NCI-H146 treated with DMSO at 0.1 percent for 48 hours (cell line): ENCODE results near the gene C9.
"Not testable (repeated sequence)": the region's sequence is repeated elsewhere in the genome, so short reads cannot be mapped to it uniquely, and the experiment has no call there.

ENCODE experiments used
- DNase-seq: peaks from one replicate; lab custom pipeline; 2025; ENCODE audit not compliant: unreplicated experiment; lab: John Stamatoyannopoulos, UW

C9 gene

DNA sequence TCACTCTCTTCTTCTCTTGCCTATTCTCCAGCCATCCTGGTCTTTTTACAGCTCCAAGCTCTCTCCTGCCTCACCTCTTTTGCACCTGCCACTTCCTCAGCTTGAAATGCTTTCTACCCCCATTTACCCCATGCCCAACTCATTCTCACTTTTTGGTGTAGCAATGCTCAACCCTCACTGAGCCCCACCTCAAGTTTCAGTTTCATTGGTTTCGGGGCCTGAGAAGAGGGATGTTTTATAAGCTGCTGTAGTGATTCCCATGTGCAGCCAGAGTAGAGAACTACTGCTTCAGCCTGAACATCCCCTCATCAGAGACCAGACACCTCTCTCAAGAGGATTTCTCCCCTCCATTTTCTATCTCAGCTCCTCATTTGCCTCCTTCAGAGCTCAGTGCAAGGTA is 99.8 kb downstream of the C9 start:
- no peak for DNase-seq

GRCh38 chr5:39262981-39263380 is 101.3 kb downstream of the C9 start:
- DNase-seq = no peak

- DNase-seq = no peak
These were observed 104.2 kb downstream of the C9 start for GRCh38 chr5:39260095-39260494.

GRCh38 chr5:39257554-39257953 is 106.7 kb downstream of the C9 start:
- DNase-seq = no peak

GRCh38 chr5:39256477-39257235 is 107.6 kb downstream of the C9 start:
- no peak for DNase-seq

GRCh38 chr5:39255406-39255805 is 108.9 kb downstream of the C9 start:
- no peak for DNase-seq

- no peak for DNase-seq
These were observed 109.6 kb downstream of the C9 start for GRCh38 chr5:39254671-39255070.

DNA sequence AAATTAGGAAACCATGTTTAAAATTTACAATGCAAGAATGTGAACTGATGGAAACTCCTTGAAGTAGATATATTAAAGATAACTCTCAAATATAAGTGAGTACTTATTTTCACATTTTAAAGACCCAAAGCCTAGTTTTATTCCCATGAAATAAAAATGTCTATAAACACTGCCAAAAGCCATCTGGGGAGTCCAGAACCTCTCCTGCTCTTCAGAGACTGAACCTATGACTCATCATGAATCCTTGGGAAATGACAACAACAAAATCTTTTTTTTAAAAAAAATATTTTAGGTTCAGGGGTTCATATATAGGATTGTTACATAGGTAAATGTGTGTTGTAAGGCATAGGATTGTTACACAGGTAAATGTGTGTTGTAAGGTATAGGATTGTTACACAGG is 111.1 kb downstream of the C9 start:
- DNase-seq = no peak

GRCh38 chr5:39249564-39250274 is 114.6 kb downstream of the C9 start:
- no peak for DNase-seq

- no peak for DNase-seq
These were observed 115.2 kb downstream of the C9 start for GRCh38 chr5:39249069-39249468.

DNA sequence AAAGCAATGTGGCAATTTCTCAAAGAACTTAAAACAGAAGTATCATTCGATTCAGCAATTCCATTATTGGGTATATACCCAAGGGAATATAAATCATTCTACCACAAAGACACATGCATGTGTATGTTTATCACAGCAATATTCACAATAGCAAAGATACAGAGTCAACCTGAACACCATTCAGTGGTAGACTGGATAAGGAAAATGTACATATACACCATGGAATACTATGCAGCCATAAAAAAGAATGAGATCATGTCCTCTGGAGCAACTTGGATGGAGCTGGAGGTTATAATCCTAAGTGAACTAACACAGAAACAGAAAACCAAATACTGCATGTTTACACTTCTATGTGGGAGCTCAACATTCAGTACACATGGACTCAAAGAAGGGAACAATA is 123.5 kb downstream of the C9 start:
- DNase-seq = no peak

DNA sequence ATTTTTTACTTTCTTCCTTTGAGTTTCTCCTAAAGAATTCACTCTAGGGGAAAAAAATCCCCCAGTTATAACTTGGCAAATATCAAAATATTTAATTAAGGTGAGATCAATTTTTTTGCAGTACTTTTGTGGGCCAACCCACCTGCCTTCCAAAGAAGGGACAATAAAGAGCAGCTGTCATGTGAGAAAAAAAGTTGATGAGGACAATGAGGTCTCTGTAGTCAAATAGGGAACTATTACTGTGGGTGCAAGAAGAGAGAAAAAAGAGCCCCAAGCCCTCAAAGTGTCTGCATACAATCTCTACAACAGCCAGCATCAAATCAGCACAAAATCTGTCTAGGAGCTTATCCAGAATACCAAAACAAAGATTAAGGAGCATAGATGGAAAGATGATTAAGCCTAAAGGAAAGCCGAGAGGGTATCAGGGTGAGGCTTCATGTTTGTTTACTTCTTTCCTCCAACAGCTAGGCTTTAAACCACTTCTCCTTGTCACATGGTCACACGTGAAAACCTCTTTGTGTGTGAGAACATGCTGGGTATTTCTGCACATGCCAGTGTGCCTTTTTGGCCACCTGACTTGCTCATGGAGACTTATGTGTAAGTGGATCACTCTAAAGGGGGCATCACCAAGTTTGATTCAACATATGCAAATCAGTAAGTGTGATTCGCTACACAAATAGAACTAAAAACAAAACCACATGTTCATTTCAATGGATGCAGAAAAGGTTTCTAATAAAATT is 125.8 kb downstream of the C9 start:
- DNase-seq = no peak

DNA sequence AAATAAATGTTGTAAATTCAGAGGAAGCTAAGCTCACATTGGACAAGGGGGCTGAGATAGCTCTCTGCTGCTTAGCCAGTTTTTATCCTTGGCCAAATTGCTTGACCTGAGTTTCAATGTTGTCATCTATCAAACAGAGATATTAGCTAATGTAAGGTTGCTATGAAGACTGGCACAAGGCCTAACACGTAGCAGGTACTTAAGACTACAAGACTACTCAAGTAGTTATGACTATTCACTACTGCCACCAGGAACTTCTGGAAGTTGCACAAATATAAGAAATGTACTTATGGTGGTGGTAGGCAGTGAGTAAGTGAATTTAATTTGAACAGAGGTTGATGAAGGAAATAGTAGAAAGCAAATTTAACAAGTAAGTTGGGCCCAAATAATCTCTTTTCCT is 127.6 kb downstream of the C9 start:
- no peak for DNase-seq

DNA sequence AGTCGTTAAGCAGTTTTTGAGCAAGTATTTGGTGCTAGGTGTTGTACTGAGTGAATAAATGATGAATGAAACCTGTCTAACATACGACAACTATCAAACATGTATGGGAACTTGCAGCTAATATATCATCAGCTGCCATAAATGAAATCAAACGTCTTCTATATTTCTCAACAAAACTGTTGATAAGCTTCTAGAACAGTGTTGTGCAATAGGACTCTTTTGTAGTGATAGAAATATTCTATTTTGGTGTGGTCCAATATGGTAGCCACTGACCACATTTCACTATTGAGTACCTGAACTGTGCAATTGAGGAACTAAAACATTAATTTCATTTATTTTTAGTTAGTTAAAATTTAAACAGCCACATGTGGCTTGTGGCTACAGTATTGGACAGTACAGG is 128.6 kb downstream of the C9 start:
- no peak for DNase-seq

DNA sequence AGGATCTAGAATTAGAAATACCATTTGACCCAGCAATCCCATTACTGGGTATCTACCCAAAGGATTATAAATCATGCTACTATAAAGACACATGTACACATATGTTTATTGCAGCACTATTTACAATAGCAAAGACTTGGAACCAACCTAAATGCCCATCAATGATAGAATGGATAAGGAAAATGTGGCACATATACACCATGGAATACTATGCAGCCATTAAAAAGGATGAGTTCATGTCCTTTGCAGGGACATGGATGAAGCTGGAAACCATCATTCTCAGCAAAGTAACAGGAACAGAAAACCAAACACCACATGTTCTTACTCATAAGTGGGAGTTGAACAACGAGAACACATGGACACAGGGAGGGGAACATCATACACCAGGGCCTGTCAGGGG is 129.8 kb downstream of the C9 start:
- not testable (repeated sequence) for DNase-seq
